GM23248 (cell line): ENCODE measurements around the gene EPHB4. TPM values are rescaled to one million over a fixed set of nuclear protein-coding genes. Genes with fewer than 3 reads are reported as not detected.
A peak's percentile ranks its signal among the peaks of the same experiment; 100 is the strongest.

ENCODE experiments used
- DNase-seq: peaks from one replicate; pipeline ENCODE4 v3.0.0-alpha.2; 2015
- H2AFZ ChIP-seq: fragments of 200-600 bp; sonication (generic); 2 replicates; pipeline ENCODE4 v1.6.1; 2016; ENCODE audit warnings: antibody characterized with exemption
- H3F3A ChIP-seq: fragments of 200-600 bp; sonication (generic); 2 replicates; pipeline ENCODE4 v1.6.1; 2016; ENCODE audit warnings: mild to moderate bottlenecking, antibody characterized with exemption, mixed run types; ENCODE audit not compliant: insufficient read depth
- H3K27ac ChIP-seq: fragments of 200-600 bp; sonication (generic); 2 replicates; pipeline ENCODE4 v1.5.1; 2016; ENCODE audit warnings: mild to moderate bottlenecking
- H3K27me3 ChIP-seq: fragments of 200-600 bp; sonication (generic); replicated peaks from 2 replicates; pipeline ENCODE4 v1.6.1; 2016; ENCODE audit warnings: mild to moderate bottlenecking; ENCODE audit not compliant: insufficient read depth
- H3K36me3 ChIP-seq: fragments of 200-600 bp; sonication (generic); 2 replicates; pipeline ENCODE4 v1.6.1; 2016; ENCODE audit warnings: low read depth, mild to moderate bottlenecking
- H3K4me1 ChIP-seq: fragments of 200-600 bp; sonication (generic); 2 replicates; pipeline ENCODE4 v1.6.1; 2016; ENCODE audit warnings: mild to moderate bottlenecking; ENCODE audit not compliant: insufficient read depth
- H3K4me2 ChIP-seq: fragments of 200-600 bp; sonication (generic); one replicate; pipeline ENCODE4 v1.6.1; 2016; ENCODE audit warnings: mild to moderate bottlenecking; ENCODE audit not compliant: unreplicated experiment
- H3K4me3 ChIP-seq: fragments of 200-600 bp; sonication (generic); 2 replicates; pipeline ENCODE4 v1.5.1; 2016; ENCODE audit warnings: mild to moderate bottlenecking
- H3K79me2 ChIP-seq: fragments of 200-600 bp; sonication (generic); 2 replicates; pipeline ENCODE4 v1.6.1; 2016; ENCODE audit warnings: mild to moderate bottlenecking; ENCODE audit not compliant: insufficient read depth
- H3K9ac ChIP-seq: fragments of 200-600 bp; sonication (generic); 2 replicates; pipeline ENCODE4 v1.6.1; 2016; ENCODE audit warnings: mild to moderate bottlenecking
- H3K9me2 ChIP-seq: fragments of 200-600 bp; sonication (generic); 2 replicates; pipeline ENCODE4 v1.6.1; 2016; ENCODE audit warnings: mixed run types, mild to moderate bottlenecking, moderate library complexity; ENCODE audit not compliant: insufficient read depth
- H3K9me3 ChIP-seq: fragments of 200-600 bp; sonication (generic); one replicate; pipeline ENCODE4 v1.6.1; 2017; ENCODE audit warnings: low read depth
- H4K20me1 ChIP-seq: fragments of 200-600 bp; sonication (generic); 2 replicates; pipeline ENCODE4 v1.6.0; 2016; ENCODE audit not compliant: insufficient read depth
- EZH2 ChIP-seq: fragments of 200-600 bp; sonication (generic); IDR thresholded peaks from 2 replicates; pipeline ENCODE4 v1.6.1; 2018; ENCODE audit warnings: antibody characterized with exemption, mild to moderate bottlenecking; ENCODE audit not compliant: insufficient read depth, poor library complexity, severe bottlenecking
- EZH2phosphoT487 ChIP-seq: fragments of 200-600 bp; sonication (generic); IDR thresholded peaks from 2 replicates; pipeline ENCODE4 v1.6.1; 2018; ENCODE audit warnings: antibody characterized with exemption, moderate library complexity, mild to moderate bottlenecking, low read depth; ENCODE audit not compliant: insufficient read depth
- WGBS, 2 experiments: methylation state at CpG; one replicate each; pipeline ENCODE4 v1.1.6; 2015 to 2017; ENCODE audit warnings: low lambda C conversion rate in 2 of 2, low coverage in 1 of 2; ENCODE audit errors: missing lambda C conversion rate in 2 of 2; 5-methylcytosine and 5-hydroxymethylcytosine counted together
- in situ Hi-C: fragments of 300-500 bp; cut with MboI; formaldehyde crosslinking; loops from 2 replicates; pipeline ENCODE4 v1.15.0; 2020
- polyA plus RNA-seq: library from polyadenylated mRNA; unstranded; fragments of >200 nt; fragmentation: Nextera tagmentation; extraction: Ambion mirVana; gene quantifications from 2 replicates; pipeline ENCODE4 v1.2.1, GENCODE V29; 2016
- total RNA-seq: library from RNA; depleted of rRNA; stranded (reverse); fragments of >200 nt; shearing (Covaris generic); gene quantifications from 2 replicates; pipeline ENCODE4 v1.2.3, GENCODE V29; 2014; rRNA removed

The EPHB4 gene
- 26.9 and 32.9 TPM in 2 replicates for total RNA-seq
- 6.7 and 8.2 TPM in 2 replicates for polyA plus RNA-seq

GRCh38 chr7:100827330-100828226 lies at the start of gene EPHB4:
Gene EPHB4 (minus strand): TSS chr7:100827523. CDS start chr7:100827030, 493 bp downstream.
- DNase-seq, result peak; percentile 77
- Histone ChIP-seq H3K79me2 (peaks cover 23% of the 10 kb centered on the region), H3K4me1 (0 out of 2 replicates have a peak, but pooled peaks cover 14% of the 10 kb centered on the region), H4K20me1 (no peaks in the 10 kb centered on the region), H3K9me3 (no peaks in the 10 kb centered on the region), H3K9ac (peak within 1 kb of the TSS; percentile 75), H2AFZ (peak within 1 kb of the TSS; percentile 98), H3K27ac (no peak within 1 kb of the TSS; the same call in 1 of the 2 replicates), H3K36me3 (no peaks in the 10 kb centered on the region), H3F3A (no peaks in the 10 kb centered on the region), H3K27me3 (no peaks in the 10 kb centered on the region), H3K9me2 (no peaks in the 10 kb centered on the region), H3K4me3 (peak within 1 kb of the TSS; percentile 90), H3K4me2 (peak within 1 kb of the TSS; percentile 83)
- in situ Hi-C loops, result no loop called here
- TF ChIP-seq EZH2 (no peak), EZH2phosphoT487 (no peak)
- 2 to 4% methylated on average over 28 to 78 of the region's 80 CpGs for WGBS, 2 experiments

DNA sequence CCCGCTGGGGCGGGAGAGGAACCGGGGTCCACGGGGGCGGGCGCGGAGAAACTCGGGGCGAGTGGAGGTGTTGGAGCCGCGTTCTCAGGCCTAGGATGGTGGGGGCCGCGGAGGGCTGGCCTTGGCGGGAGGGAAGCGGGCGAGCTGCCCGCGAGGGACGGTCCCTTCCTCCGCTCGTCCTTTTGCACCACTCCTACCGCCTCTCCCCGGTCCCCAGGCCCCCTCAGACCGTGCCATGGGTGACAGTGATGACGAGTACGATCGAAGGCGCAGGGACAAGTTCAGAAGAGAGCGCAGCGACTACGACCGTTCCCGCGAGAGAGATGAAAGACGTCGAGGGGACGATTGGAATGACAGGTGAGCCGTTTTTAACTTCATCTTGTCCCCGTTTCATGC lies 48.0 kb upstream of the EPHB4 start:
- Histone ChIP-seq H3K4me2 (peak overlapping the region; percentile 89), H3K27ac (peak overlapping the region; percentile 91), H3K9me2 (no peaks in the 10 kb centered on the region), H3K9ac (peak overlapping the region; percentile 96), H2AFZ (peak overlapping the region; percentile 75), H3F3A (peaks cover 22% of the 10 kb centered on the region), H3K4me3 (peak overlapping the region; percentile 92), H4K20me1 (0 out of 2 replicates have a peak, but pooled peaks cover 5% of the 10 kb centered on the region), H3K36me3 (peaks cover 36% of the 10 kb centered on the region), H3K27me3 (no peaks in the 10 kb centered on the region), H3K79me2 (peaks cover 85% of the 10 kb centered on the region), H3K9me3 (no peaks in the 10 kb centered on the region), H3K4me1 (peaks cover 25% of the 10 kb centered on the region)
- in situ Hi-C loops, result no loop called here
- TF ChIP-seq EZH2phosphoT487, result no peak
- peak; percentile 53 for DNase-seq
- 0 to 1% methylated on average over 16 to 39 of the region's 39 CpGs for WGBS, 2 experiments

GRCh38 chr7:100874577-100875355 lies 47.4 kb upstream of the EPHB4 start, which contains the start of gene SRRT:
Gene SRRT (plus strand): TSS chr7:100875103. CDS start chr7:100875591, 488 bp downstream.
- Histone ChIP-seq H3K4me3 (peak within 1 kb of the TSS; percentile 92), H3K36me3 (peaks cover 36% of the 10 kb centered on the region), H3K79me2 (peaks cover 85% of the 10 kb centered on the region), H2AFZ (peak within 1 kb of the TSS; percentile 75), H3K4me1 (peaks cover 25% of the 10 kb centered on the region), H3K9ac (peak within 1 kb of the TSS; percentile 96), H3K9me3 (no peaks in the 10 kb centered on the region), H3K9me2 (no peaks in the 10 kb centered on the region), H3F3A (peaks cover 22% of the 10 kb centered on the region), H3K4me2 (peak within 1 kb of the TSS; percentile 89), H3K27me3 (no peaks in the 10 kb centered on the region), H4K20me1 (0 out of 2 replicates have a peak, but pooled peaks cover 5% of the 10 kb centered on the region), H3K27ac (peak within 1 kb of the TSS; percentile 91)
- WGBS, 2 experiments, result 1 to 2% methylated on average over 48 to 77 of the region's 79 CpGs
- TF ChIP-seq EZH2phosphoT487 (no peak), EZH2 (no peak)
- in situ Hi-C loops, result loop anchor here (25.0 kb wide), 1 partner anchor 412 kb away; the partner anchor contains the start of gene SPACDR
- peak; percentile 100 for DNase-seq

DNA sequence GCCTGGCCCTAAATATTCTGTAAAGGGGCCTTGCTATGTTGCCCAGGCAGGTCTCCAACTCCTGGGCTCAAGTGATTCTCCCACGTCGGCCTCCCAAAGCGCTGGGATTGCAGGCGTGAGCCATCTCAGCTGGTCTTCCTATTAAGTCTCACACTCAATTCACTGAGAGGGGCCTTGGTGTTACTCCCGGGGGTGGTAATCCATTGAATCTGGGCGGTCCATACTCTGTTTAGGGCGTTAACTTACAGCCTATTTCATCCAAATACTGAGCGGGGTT lies 46.9 kb upstream of the EPHB4 start:
- no peak for DNase-seq
- TF ChIP-seq EZH2 (no peak), EZH2phosphoT487 (no peak)
- Histone ChIP-seq H3K36me3 (peaks cover 35% of the 10 kb centered on the region), H2AFZ (peak overlapping the region; percentile 64), H3F3A (peaks cover 22% of the 10 kb centered on the region), H3K9me3 (no peaks in the 10 kb centered on the region), H3K27me3 (no peaks in the 10 kb centered on the region), H3K4me2 (peak overlapping the region; percentile 73), H4K20me1 (0 out of 2 replicates have a peak, but pooled peaks cover 5% of the 10 kb centered on the region), H3K4me1 (peaks cover 22% of the 10 kb centered on the region), H3K9ac (peak overlapping the region; percentile 96), H3K9me2 (no peaks in the 10 kb centered on the region), H3K4me3 (peak overlapping the region; percentile 92), H3K27ac (peak overlapping the region; percentile 91), H3K79me2 (peaks cover 83% of the 10 kb centered on the region)
- 39 to 44% methylated on average over 8 of the region's 8 CpGs for WGBS, 2 experiments
- in situ Hi-C loops, result loop anchor here (25.0 kb wide), 1 partner anchor 412 kb away; the partner anchor contains the start of gene SPACDR
